HG03139 (cell line): Measurements from ENCODE around the gene ADGRG1.

ENCODE experiments used
- ATAC-seq: cut with Tn5 transposase; IDR thresholded peaks from one replicate; pipeline ENCODE4 v1.9.1; 2021; ENCODE audit not compliant: unreplicated experiment

ADGRG1 gene

GRCh38 chr16:57714047-57714446 lies 85.6 kb downstream of the ADGRG1 start:
- ATAC-seq, result no peak
